Aorta (tissue), 5 donors: ENCODE data around the gene B4GALT3. TPM values are rescaled to one million over a fixed set of nuclear protein-coding genes. Genes with fewer than 3 reads are reported as not detected.

ENCODE experiments used
- ATAC-seq: fragments of 200-7000 bp; cut with Tn5 transposase; one replicate; pipeline ENCODE4 v1.9.1; 2022; ENCODE audit warnings: moderate library complexity; ENCODE audit not compliant: low FRiP score
- DNase-seq, 2 donors: peaks; one replicate each; pipeline ENCODE4 v3.0.0-alpha.2; 2020
- H3K27ac ChIP-seq, 2 donors: one replicate each; pipeline ENCODE4 v1.5.1; 2013; ENCODE audit warnings: low read length in 2 of 2, mild to moderate bottlenecking in 2 of 2, moderate library complexity in 2 of 2, control low read depth in 1 of 2, inconsistent platforms in 1 of 2, low read depth in 1 of 2
- H3K27me3 ChIP-seq, 2 donors: one replicate each; pipeline ENCODE4 v1.6.1; 2013; ENCODE audit warnings: control low read depth in 1 of 2, low read length in 1 of 2, mild to moderate bottlenecking in 1 of 2, moderate library complexity in 1 of 2; ENCODE audit not compliant: insufficient read depth in 2 of 2, control insufficient read depth in 1 of 2
- H3K36me3 ChIP-seq, 2 donors: one replicate each; pipeline ENCODE4 v1.6.1; 2013; ENCODE audit warnings: control low read depth in 1 of 2, low read length in 1 of 2, mild to moderate bottlenecking in 1 of 2; ENCODE audit not compliant: insufficient read depth in 2 of 2, control insufficient read depth in 1 of 2
- H3K4me1 ChIP-seq, 2 donors: one replicate each; pipeline ENCODE4 v1.6.1; 2013; ENCODE audit warnings: low read length in 2 of 2, control low read depth in 1 of 2, mild to moderate bottlenecking in 1 of 2, moderate library complexity in 1 of 2; ENCODE audit not compliant: insufficient read depth in 2 of 2, control insufficient read depth in 1 of 2
- H3K4me3 ChIP-seq, 2 donors: one replicate each; pipeline ENCODE4 v1.5.1; 2013; ENCODE audit warnings: low read length in 2 of 2, control low read depth in 1 of 2, mild to moderate bottlenecking in 1 of 2
- H3K9me3 ChIP-seq: one replicate; pipeline ENCODE4 v1.6.1; 2013; ENCODE audit warnings: mild to moderate bottlenecking, low read length; ENCODE audit not compliant: control insufficient read depth
- WGBS, 2 donors: extraction: QIAGEN DNeasy Blood & Tissue Kit; methylation state at CpG; one replicate each; pipeline ENCODE4 v1.1.7; 2013; 5-methylcytosine and 5-hydroxymethylcytosine counted together
- intact Hi-C, 2 donors: fragments of 100-400 bp; cut with DNase I; formaldehyde crosslinking; loops; one replicate each; pipeline versions ENCODE4 v1.14.2 to v1.15.0; 2022
- polyA plus RNA-seq, 2 donors: library from polyadenylated mRNA; stranded (reverse); fragments of 200-250 nt; gene quantifications; one replicate each; pipeline ENCODE4 v1.2.3, GENCODE V29; 2013
- total RNA-seq, 2 donors: library from RNA; stranded (reverse); fragmentation: NEBNext Ultra II Directional; extraction: Animal tissue kit (Norgen Biotek cat#: 25700); gene quantifications; one replicate each; pipeline ENCODE4 v1.2.1, GENCODE V29; 2021
- donor health status: healthy with polysubstance abuse.
- donor health status: Bipolar disorder and iron deficiency.
- donor health status: DM: no; HTN: no; CAD: no.
- donor health status: DM: no; HTN: no; CAD: no.
- donor health status: DM: yes; HTN: yes; CAD: no.

Gene B4GALT3
- total and polyA plus RNA-seq, 4 donors: 13.9 to 29.8 (median 24.9) TPM

GRCh38 chr1:161193561-161194235 is 16.4 kb upstream of the B4GALT3 start:
- intact Hi-C loops: loop anchor here in 1 of 2 donors (5.0 kb wide), 1 partner anchor 189 kb away; no protein-coding TSS in a partner anchor
- no peak overlapping the region for H3K4me3 ChIP-seq
- no peak overlapping the region for H3K27ac ChIP-seq
- peak; percentile 51 to 81 for DNase-seq
- no peak for ATAC-seq
- no peaks in the 10 kb centered on the region for H3K36me3 ChIP-seq
- H3K4me1 ChIP-seq: no peaks in the 10 kb centered on the region
- WGBS, 2 donors: 77 to 79% methylated on average over 21 of the region's 21 CpGs
- H3K27me3 ChIP-seq: no peaks in the 10 kb centered on the region
- no peaks in the 10 kb centered on the region for H3K9me3 ChIP-seq

GRCh38 chr1:161192476-161193465 is 15.5 kb upstream of the B4GALT3 start:
- WGBS, 2 donors: 58 to 60% methylated on average over 15 of the region's 15 CpGs
- Histone ChIP-seq H3K27ac (no peak overlapping the region), H3K4me3 (no peak overlapping the region), H3K4me1 (no peaks in the 10 kb centered on the region), H3K36me3 (no peaks in the 10 kb centered on the region), H3K9me3 (no peaks in the 10 kb centered on the region), H3K27me3 (no peaks in the 10 kb centered on the region)
- ATAC-seq (peak; percentile 81), DNase-seq (peak; percentile 30 to 75)
- intact Hi-C loops: loop anchor here in 1 of 2 donors (5.0 kb wide), 1 partner anchor 190 kb away; no protein-coding TSS in a partner anchor

GRCh38 chr1:161191971-161192370 is 14.7 kb upstream of the B4GALT3 start:
- ATAC-seq: no peak
- Histone ChIP-seq H3K9me3 (no peaks in the 10 kb centered on the region), H3K27me3 (no peaks in the 10 kb centered on the region), H3K4me3 (no peak overlapping the region), H3K27ac (no peak overlapping the region), H3K4me1 (no peaks in the 10 kb centered on the region), H3K36me3 (no peaks in the 10 kb centered on the region)
- peak in 1 of 2 donors; percentile 61 for DNase-seq
- intact Hi-C loops: loop anchor here in 1 of 2 donors (5.0 kb wide), 1 partner anchor 190 kb away; no protein-coding TSS in a partner anchor
- WGBS, 2 donors: 67 to 68% methylated on average over 8 of the region's 8 CpGs

- no peak overlapping the region for H3K4me3 ChIP-seq
- ATAC-seq (no peak), DNase-seq (peak; percentile 49 to 76)
- H3K4me1 ChIP-seq: no peaks in the 10 kb centered on the region
- no peak overlapping the region for H3K27ac ChIP-seq
- H3K9me3 ChIP-seq: no peaks in the 10 kb centered on the region
- H3K27me3 ChIP-seq: no peaks in the 10 kb centered on the region
- WGBS, 2 donors: 62 to 71% methylated on average over 22 of the region's 22 CpGs
- H3K36me3 ChIP-seq: no peaks in the 10 kb centered on the region
- intact Hi-C loops: loop anchor here in 1 of 2 donors (5.0 kb wide), 1 partner anchor 191 kb away; no protein-coding TSS in a partner anchor
Observed at GRCh38 chr1:161190962-161191521, 13.7 kb upstream of the B4GALT3 start.

GRCh38 chr1:161189036-161189435 is 11.7 kb upstream of the B4GALT3 start:
- H3K27me3 ChIP-seq: no peaks in the 10 kb centered on the region
- DNase-seq (peak in 1 of 2 donors; percentile 54), ATAC-seq (no peak)
- H3K36me3 ChIP-seq: no peaks in the 10 kb centered on the region
- no peak overlapping the region for H3K27ac ChIP-seq
- H3K9me3 ChIP-seq: no peaks in the 10 kb centered on the region
- 92 to 93% methylated on average over 5 of the region's 5 CpGs for WGBS, 2 donors
- no peak overlapping the region for H3K4me3 ChIP-seq
- no peaks in the 10 kb centered on the region for H3K4me1 ChIP-seq
- intact Hi-C loops: no loop called here

- 80 to 87% methylated on average over 6 of the region's 6 CpGs for WGBS, 2 donors
- no peaks in the 10 kb centered on the region for H3K27me3 ChIP-seq
- H3K36me3 ChIP-seq: no peaks in the 10 kb centered on the region
- no peaks in the 10 kb centered on the region for H3K4me1 ChIP-seq
- H3K27ac ChIP-seq: no peak overlapping the region
- H3K4me3 ChIP-seq: no peak overlapping the region
- intact Hi-C loops: no loop called here
- ATAC-seq: no peak
- H3K9me3 ChIP-seq: no peaks in the 10 kb centered on the region
- DNase-seq: no peak
Observed at GRCh38 chr1:161188381-161188780, 11.1 kb upstream of the B4GALT3 start.

GRCh38 chr1:161187311-161187710 is 10.0 kb upstream of the B4GALT3 start:
- H3K27me3 ChIP-seq: no peaks in the 10 kb centered on the region
- ATAC-seq (no peak), DNase-seq (peak; percentile 30 to 67)
- intact Hi-C loops: no loop called here
- no peak overlapping the region for H3K27ac ChIP-seq
- H3K4me3 ChIP-seq: no peak overlapping the region
- WGBS, 2 donors: 84 to 88% methylated on average over 3 of the region's 3 CpGs
- H3K9me3 ChIP-seq: no peaks in the 10 kb centered on the region
- no peaks in the 10 kb centered on the region for H3K4me1 ChIP-seq
- no peaks in the 10 kb centered on the region for H3K36me3 ChIP-seq

- no peaks in the 10 kb centered on the region for H3K27me3 ChIP-seq
- peak; percentile 34 for ATAC-seq
- H3K27ac ChIP-seq: no peak overlapping the region
- DNase-seq: peak; percentile 42 to 61
- no peaks in the 10 kb centered on the region for H3K9me3 ChIP-seq
- intact Hi-C loops: no loop called here
- no peaks in the 10 kb centered on the region for H3K36me3 ChIP-seq
- H3K4me3 ChIP-seq: no peak overlapping the region
- no peaks in the 10 kb centered on the region for H3K4me1 ChIP-seq
- WGBS, 2 donors: 42 to 47% methylated on average over 2 of the region's 2 CpGs
Observed at GRCh38 chr1:161185732-161186311, 8.5 kb upstream of the B4GALT3 start.
